IMR-90 (cell line): Measurements from ENCODE around the gene SERPINE2. TPM values are rescaled to one million over a fixed set of nuclear protein-coding genes. Genes with fewer than 3 reads are reported as not detected.
"Not testable (repeated sequence)": the region's sequence is repeated elsewhere in the genome, so short reads cannot be mapped to it uniquely, and the experiment has no call there.

Experiments used
- ATAC-seq: fragments of 200-7000 bp; cut with Tn5 transposase; 2 replicates; pipeline ENCODE4 v1.9.1; 2020; ENCODE audit warnings: low read depth, mild to moderate bottlenecking, moderate library complexity
- BruUV-seq: library from RNA; stranded (reverse); fragments of 400-500 nt; replicated peaks from 2 replicates; lab custom pipeline; 2021; lab: Mats Ljungman, UMichigan
- CTCF ChIA-PET: fragments of 300-600 bp; formaldehyde crosslinking; extraction: SDS; loops from one replicate; lab custom pipeline; 2021; ENCODE audit warnings: antibody characterized with exemption; lab: Yijun Ruan, JAX
- POLR2A ChIA-PET: fragments of 300-600 bp; sonication (Branson Sonifier 250); formaldehyde crosslinking; loops from one replicate; lab custom pipeline; 2022; ENCODE audit warnings: antibody characterized with exemption; ENCODE audit not compliant: unreplicated experiment; lab: Charles Lee
- DNase-seq: peaks from one replicate; pipeline ENCODE4 v3.0.0; 2013
- H2AFZ ChIP-seq: replicated peaks from 2 replicates; pipeline ENCODE3; 2013; ENCODE audit warnings: low read length, mild to moderate bottlenecking; ENCODE audit not compliant: poor library complexity
- H2AK5ac ChIP-seq: 2 replicates; pipeline ENCODE4 v1.6.1; 2013; ENCODE audit warnings: low read depth, low read length, inconsistent platforms
- H2AK9ac ChIP-seq: replicated peaks from 2 replicates; pipeline ENCODE3; 2013; ENCODE audit warnings: mild to moderate bottlenecking, low read depth, low read length, moderate library complexity; ENCODE audit not compliant: poor library complexity
- H2BK120ac ChIP-seq: 2 replicates; pipeline ENCODE4 v1.6.1; 2013; ENCODE audit warnings: low read depth, low read length, inconsistent platforms
- H2BK15ac ChIP-seq: 3 replicates; pipeline ENCODE4 v1.6.1; 2013; ENCODE audit warnings: low read depth, low read length, inconsistent platforms
- H2BK20ac ChIP-seq: 2 replicates; pipeline ENCODE4 v1.6.1; 2013; ENCODE audit warnings: low read depth, mild to moderate bottlenecking, inconsistent platforms, low read length, moderate library complexity
- H2BK5ac ChIP-seq: 2 replicates; pipeline ENCODE4 v1.6.1; 2013; ENCODE audit warnings: mild to moderate bottlenecking, low read depth, low read length, inconsistent platforms; ENCODE audit not compliant: poor library complexity, severe bottlenecking
- H3K14ac ChIP-seq: replicated peaks from 2 replicates; pipeline ENCODE4 v1.6.1; 2013; ENCODE audit warnings: low read depth, low read length, inconsistent platforms
- H3K18ac ChIP-seq: 2 replicates; pipeline ENCODE4 v1.6.1; 2013; ENCODE audit warnings: low read depth, low read length, control low read depth
- H3K23ac ChIP-seq: 2 replicates; pipeline ENCODE4 v1.6.1; 2013; ENCODE audit warnings: low read depth, low read length, inconsistent platforms
- H3K27ac ChIP-seq: 2 replicates; pipeline ENCODE4 v1.5.1; 2013; ENCODE audit warnings: mild to moderate bottlenecking, control low read depth, low read length; ENCODE audit not compliant: insufficient read depth
- H3K27me3 ChIP-seq: 2 replicates; pipeline ENCODE4 v1.6.1; 2013; ENCODE audit warnings: low read length; ENCODE audit not compliant: control insufficient read depth, insufficient read depth
- H3K36me3 ChIP-seq: 2 replicates; pipeline ENCODE4 v1.6.1; 2013; ENCODE audit warnings: low read length, mixed read lengths; ENCODE audit not compliant: control insufficient read depth, insufficient read depth
- H3K4ac ChIP-seq: 2 replicates; pipeline ENCODE4 v1.6.1; 2013; ENCODE audit warnings: low read depth, low read length, inconsistent platforms
- H3K4me1 ChIP-seq: 2 replicates; pipeline ENCODE4 v1.6.1; 2013; ENCODE audit warnings: low read length, mixed read lengths; ENCODE audit not compliant: control insufficient read depth, insufficient read depth
- H3K4me2 ChIP-seq: 2 replicates; pipeline ENCODE4 v1.6.1; 2013; ENCODE audit warnings: low read depth, mild to moderate bottlenecking, control low read depth, low read length, moderate library complexity
- H3K4me3 ChIP-seq: 2 replicates; pipeline ENCODE4 v1.5.1; 2013; ENCODE audit warnings: low read depth, mild to moderate bottlenecking, control low read depth, low read length, moderate library complexity; ENCODE audit not compliant: insufficient read depth
- H3K56ac ChIP-seq: 2 replicates; pipeline ENCODE4 v1.6.1; 2013; ENCODE audit warnings: low read length, inconsistent platforms; ENCODE audit not compliant: insufficient read depth; ENCODE audit errors: extremely low read depth
- H3K79me1 ChIP-seq, 2 experiments: 2 replicates each; pipeline ENCODE4 v1.6.1; 2013; ENCODE audit warnings: low read length in 2 of 2, inconsistent platforms in 1 of 2, low read depth in 1 of 2
- H3K9ac ChIP-seq: 2 replicates; pipeline ENCODE4 v1.6.1; 2013; ENCODE audit warnings: low read depth, low read length, control low read depth
- H3K9me1 ChIP-seq: 2 replicates; pipeline ENCODE4 v1.6.1; 2013; ENCODE audit warnings: low read length, inconsistent platforms; ENCODE audit not compliant: insufficient read depth
- H3K9me3 ChIP-seq: 2 replicates; pipeline ENCODE4 v1.6.1; 2013; ENCODE audit warnings: low read length; ENCODE audit not compliant: control insufficient read depth, insufficient read depth
- H4K20me1 ChIP-seq: 2 replicates; pipeline ENCODE4 v1.6.1; 2013; ENCODE audit warnings: low read length, inconsistent platforms; ENCODE audit not compliant: insufficient read depth
- H4K5ac ChIP-seq: 2 replicates; pipeline ENCODE4 v1.6.1; 2013; ENCODE audit warnings: mild to moderate bottlenecking, low read depth, low read length, control low read depth
- H4K8ac ChIP-seq, 2 experiments: 2 replicates each; pipeline ENCODE4 v1.6.1; 2013; ENCODE audit warnings: low read depth in 2 of 2, low read length in 2 of 2, control low read depth in 1 of 2, inconsistent platforms in 1 of 2
- H4K91ac ChIP-seq: 2 replicates; pipeline ENCODE4 v1.6.1; 2013; ENCODE audit warnings: low read depth, low read length, inconsistent platforms; ENCODE audit not compliant: insufficient read depth
- CHD1 ChIP-seq: IDR thresholded peaks from 2 replicates; pipeline ENCODE4 v1.6.1; 2012; ENCODE audit warnings: low read depth, low read length, improper control_type of control experiment
- MAFK ChIP-seq: IDR thresholded peaks from 2 replicates; pipeline ENCODE4 v1.6.1; 2012; ENCODE audit warnings: low read depth, low read length, improper control_type of control experiment
- MXI1 ChIP-seq: IDR thresholded peaks from 2 replicates; pipeline ENCODE4 v1.6.1; 2012; ENCODE audit warnings: low read depth, mild to moderate bottlenecking, low read length, moderate library complexity, borderline replicate concordance
- RFX5 ChIP-seq: IDR thresholded peaks from 2 replicates; pipeline ENCODE4 v1.8.0; 2012; ENCODE audit warnings: low read depth, mild to moderate bottlenecking, low read length, moderate library complexity
- WGBS, 2 experiments: methylation state at CpG; one replicate each; pipeline versions ENCODE4 v1.1.5 to v1.1.7; 2013; ENCODE audit warnings: missing lambda C conversion rate in 2 of 2; ENCODE audit not compliant: insufficient read length in 1 of 2; ENCODE audit errors: extremely low coverage in 2 of 2; 5-methylcytosine and 5-hydroxymethylcytosine counted together
- dilution Hi-C: fragments of 300-500 bp; cut with HindIII; formaldehyde crosslinking; loops from one replicate; pipeline ENCODE4 v1.14.3; 2018; ENCODE audit warnings: low sequenced_read_pairs; ENCODE audit not compliant: unreplicated experiment
- in situ Hi-C: fragments of 300-500 bp; cut with MboI; formaldehyde crosslinking; loops from 3 replicates; pipeline ENCODE4 v1.14.3; 2019; ENCODE audit warnings: low sequenced_read_pairs, inconsistent platforms, mixed read lengths
- intact Hi-C: fragments of 100-400 bp; cut with micrococcal nuclease; formaldehyde crosslinking; loops from 2 replicates; pipeline ENCODE4 v1.10.0; 2022
- polyA plus RNA-seq, 3 experiments: library from polyadenylated mRNA; depleted of rRNA; stranded (reverse); fragments of >200 nt; gene quantifications; 2 replicates each; pipeline ENCODE4 v1.2.3, GENCODE V29; 2012; ENCODE audit warnings: low replicate concordance in 1 of 3
- total RNA-seq: library from RNA; depleted of rRNA; stranded (reverse); fragments of >200 nt; gene quantifications from 2 replicates; pipeline ENCODE4 v1.2.3, GENCODE V29; 2012

Gene SERPINE2
- total and polyA plus RNA-seq, 2 of the 4 experiments (the other 2 are of a cell fraction), result 24.0 to 62.7 TPM

GRCh38 chr2:224004105-224004695, 34.9 kb downstream of the SERPINE2 start:
- H3K9me3 ChIP-seq, result no peaks in the 10 kb centered on the region
- H3K27ac ChIP-seq, result no peak overlapping the region
- ATAC-seq (no peak), DNase-seq (no peak)
- no peaks in the 10 kb centered on the region for H3K27me3 ChIP-seq
- H3K4me1 ChIP-seq, result 0 out of 2 replicates have a peak, but pooled peaks cover 2% of the 10 kb centered on the region
- no peak overlapping the region for H3K18ac ChIP-seq
- H3K9ac ChIP-seq, result no peak overlapping the region
- no peak overlapping the region for H2AFZ ChIP-seq
- WGBS, 2 experiments, result 80% methylated on average over 12 of the region's 16 CpGs; no CpG with 5 or more reads in 1 of the 2 experiments
- H4K91ac ChIP-seq, result no peak overlapping the region
- POLR2A ChIA-PET, result interaction anchor here (0.5 kb wide), 1 partner anchor 32 kb away, joined by 3 read pairs; no protein-coding TSS in a partner anchor
- no peak overlapping the region for H2BK20ac ChIP-seq
- H2BK15ac ChIP-seq, result no peak overlapping the region
- H4K5ac ChIP-seq, result no peak overlapping the region
- H3K79me1 ChIP-seq, result peaks cover 3 to 9% of the 10 kb centered on the region in 2 experiments
- no peak overlapping the region for H2BK120ac ChIP-seq
- H3K9me1 ChIP-seq, result peaks cover 4% of the 10 kb centered on the region; the same call in 1 of the 2 replicates
- TF ChIP-seq MXI1, result no peak
- TF ChIP-seq CHD1, result no peak
- no peak for TF ChIP-seq RFX5
- no peak for TF ChIP-seq MAFK
- H3K14ac ChIP-seq, result no peak overlapping the region
- H3K4me2 ChIP-seq, result no peak overlapping the region
- no peaks in the 10 kb centered on the region for H4K20me1 ChIP-seq
- intact Hi-C loops (no loop called here), in situ Hi-C loops (no loop called here), dilution Hi-C loops (no loop called here)
- H2AK5ac ChIP-seq, result no peak overlapping the region
- no peak overlapping the region for H3K4me3 ChIP-seq
- H3K23ac ChIP-seq, result no peak overlapping the region
- no peak overlapping the region for H2BK5ac ChIP-seq
- no peak overlapping the region for H3K4ac ChIP-seq
- peaks cover 12% of the 10 kb centered on the region for H3K36me3 ChIP-seq
- CTCF ChIA-PET, result interaction anchor here (1.1 kb wide), 2 partner anchors 10 to 279 kb away, joined by 3 read pairs; no protein-coding TSS in a partner anchor
- no peak overlapping the region for H3K56ac ChIP-seq
- no peak overlapping the region for H4K8ac ChIP-seq
- no peak overlapping the region for H2AK9ac ChIP-seq
- no TSS peak for BruUV-seq

- H4K91ac ChIP-seq, H3K9ac ChIP-seq, H3K4me2 ChIP-seq, H3K23ac ChIP-seq, H2BK120ac ChIP-seq, H2AK5ac ChIP-seq, H3K27ac ChIP-seq, H3K14ac ChIP-seq, H3K56ac ChIP-seq, H3K4ac ChIP-seq, H3K4me3 ChIP-seq, CTCF ChIA-PET, H2AFZ ChIP-seq, BruUV-seq, H2BK15ac ChIP-seq, H4K8ac ChIP-seq, H3K79me1 ChIP-seq, H4K5ac ChIP-seq, DNase-seq, H3K27me3 ChIP-seq, ATAC-seq, H3K9me3 ChIP-seq, POLR2A ChIA-PET, dilution Hi-C loops, H3K18ac ChIP-seq, H4K20me1 ChIP-seq, H2AK9ac ChIP-seq, H3K4me1 ChIP-seq, intact Hi-C loops, H2BK20ac ChIP-seq, in situ Hi-C loops, H2BK5ac ChIP-seq: not testable (repeated sequence)
- peaks cover 11% of the 10 kb centered on the region; the same call in 1 of the 2 replicates for H3K9me1 ChIP-seq
- WGBS, 2 experiments, result 100% methylated on average over 1 of the region's 5 CpGs; no CpG with 5 or more reads in 1 of the 2 experiments
- H3K36me3 ChIP-seq, result peaks cover 18% of the 10 kb centered on the region
Observed at GRCh38 chr2:224000662-224001061, 38.4 kb downstream of the SERPINE2 start.
